DOHH2 (cell line): ENCODE measurements around the gene PCBP3.

ENCODE experiments used
- H3F3A ChIP-seq: fragments of 200-600 bp; sonication (generic), shearing (Covaris generic); 2 replicates; pipeline ENCODE4 v1.6.0; 2016; ENCODE audit warnings: antibody characterized with exemption, mild to moderate bottlenecking; ENCODE audit not compliant: control insufficient read depth, insufficient read depth
- H3K27ac ChIP-seq: fragments of 200-600 bp; sonication (generic); 2 replicates; pipeline ENCODE4 v1.5.1; 2014; ENCODE audit warnings: low read depth, mild to moderate bottlenecking, low read length, moderate library complexity
- H3K27me3 ChIP-seq: fragments of 200-600 bp; sonication (generic); 2 replicates; pipeline ENCODE4 v1.6.1; 2014; ENCODE audit warnings: mild to moderate bottlenecking, low read length, mixed read lengths; ENCODE audit not compliant: control insufficient read depth
- H3K36me3 ChIP-seq: fragments of 200-600 bp; sonication (generic); 2 replicates; pipeline ENCODE4 v1.6.1; 2014; ENCODE audit warnings: mild to moderate bottlenecking, low read length, moderate library complexity, mixed read lengths; ENCODE audit not compliant: control insufficient read depth
- H3K4me1 ChIP-seq: fragments of 200-600 bp; sonication (generic); 2 replicates; pipeline ENCODE4 v1.6.1; 2014; ENCODE audit warnings: mild to moderate bottlenecking, low read length, mixed read lengths; ENCODE audit not compliant: control insufficient read depth
- H3K4me2 ChIP-seq: fragments of 200-600 bp; sonication (generic); 2 replicates; pipeline ENCODE4 v1.6.0; 2014; ENCODE audit warnings: mild to moderate bottlenecking, low read length, moderate library complexity
- H3K4me3 ChIP-seq: fragments of 200-600 bp; sonication (generic); 2 replicates; pipeline ENCODE4 v1.5.1; 2014; ENCODE audit warnings: mild to moderate bottlenecking, low read length, mixed read lengths
- H3K79me2 ChIP-seq: fragments of 200-600 bp; sonication (generic); 2 replicates; pipeline ENCODE4 v1.6.1; 2014; ENCODE audit warnings: mild to moderate bottlenecking, low read length, mixed read lengths; ENCODE audit not compliant: control insufficient read depth
- H3K9me2 ChIP-seq: fragments of 200-600 bp; sonication (generic); replicated peaks from 2 replicates; pipeline ENCODE4 v1.6.1; 2014; ENCODE audit warnings: mild to moderate bottlenecking, low read length, mixed read lengths; ENCODE audit not compliant: control insufficient read depth
- H3K9me3 ChIP-seq: fragments of 200-600 bp; sonication (generic); 2 replicates; pipeline ENCODE4 v1.6.1; 2014; ENCODE audit warnings: antibody characterized with exemption, low read length, mixed read lengths; ENCODE audit not compliant: control insufficient read depth, insufficient read depth
- H4K20me1 ChIP-seq: fragments of 200-600 bp; sonication (generic); 2 replicates; pipeline ENCODE4 v1.6.0; 2014; ENCODE audit warnings: low read depth, mild to moderate bottlenecking, antibody characterized with exemption, low read length, moderate library complexity; ENCODE audit not compliant: control insufficient read depth, insufficient read depth
- CTCF ChIP-seq: fragments of 200-600 bp; sonication (generic); IDR thresholded peaks from one replicate; pipeline ENCODE4 v1.5.1; 2014; ENCODE audit warnings: antibody characterized with exemption, mild to moderate bottlenecking, low read depth, low read length; ENCODE audit not compliant: poor library complexity, severe bottlenecking
- EZH2phosphoT487 ChIP-seq: fragments of 200-600 bp; sonication (generic); IDR thresholded peaks from 2 replicates; pipeline ENCODE4 v1.6.1; 2017; ENCODE audit warnings: borderline replicate concordance, mild to moderate bottlenecking, antibody characterized with exemption, low read length, moderate library complexity, mixed read lengths

PCBP3 gene

DNA sequence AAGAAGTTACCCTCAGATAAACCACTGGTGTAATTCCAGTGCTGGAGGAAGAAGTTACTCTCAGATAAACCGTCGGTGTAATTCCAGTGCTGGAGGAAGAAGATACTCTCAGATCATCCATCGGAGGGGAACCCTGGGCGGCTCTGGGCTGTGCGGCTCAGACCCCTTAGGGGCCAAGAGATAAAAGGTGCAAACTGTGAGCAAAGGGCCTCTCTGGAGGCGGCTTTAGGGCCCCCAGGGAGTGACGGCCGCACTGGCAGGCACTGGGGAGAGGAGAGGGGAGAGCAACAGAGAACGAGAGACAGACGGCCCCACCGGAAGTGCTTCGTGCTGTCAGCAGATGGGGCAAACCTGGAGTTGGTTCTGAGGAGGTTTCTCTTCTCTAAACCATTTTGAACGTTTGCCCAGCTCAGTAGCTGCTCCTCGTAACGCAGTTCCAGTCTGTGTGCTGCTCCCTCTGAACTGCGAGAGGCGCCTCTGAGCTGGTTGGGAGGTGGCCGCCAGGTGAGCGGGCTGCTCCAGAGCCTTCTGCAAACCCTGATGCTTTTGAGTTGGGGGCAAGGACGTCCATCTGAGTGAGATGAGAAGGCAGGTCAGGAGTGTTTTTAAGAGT, 275.4 kb downstream of the PCBP3 start:
- Histone ChIP-seq H3K9me3 (peaks cover 20% of the 10 kb centered on the region; the same call in 1 of the 2 replicates), H3K36me3 (no peaks in the 10 kb centered on the region), H3K4me2 (no peak overlapping the region), H3K27me3 (no peaks in the 10 kb centered on the region), H4K20me1 (no peaks in the 10 kb centered on the region), H3K4me3 (no peak overlapping the region), H3F3A (no peaks in the 10 kb centered on the region), H3K27ac (no peak overlapping the region), H3K4me1 (no peaks in the 10 kb centered on the region), H3K9me2 (no peaks in the 10 kb centered on the region), H3K79me2 (no peaks in the 10 kb centered on the region)
- no peak for TF ChIP-seq EZH2phosphoT487
- no peak for TF ChIP-seq CTCF

GRCh38 chr21:45919593-45919992, 276.1 kb downstream of the PCBP3 start:
- Histone ChIP-seq H3K4me1 (no peaks in the 10 kb centered on the region), H3K27me3 (no peaks in the 10 kb centered on the region), H3K36me3 (no peaks in the 10 kb centered on the region), H3K9me2 (no peaks in the 10 kb centered on the region), H4K20me1 (no peaks in the 10 kb centered on the region), H3K27ac (no peak overlapping the region), H3K79me2 (no peaks in the 10 kb centered on the region), H3F3A (no peaks in the 10 kb centered on the region), H3K9me3 (peaks cover 23% of the 10 kb centered on the region; the same call in 1 of the 2 replicates), H3K4me3 (no peak overlapping the region), H3K4me2 (no peak overlapping the region)
- no peak for TF ChIP-seq EZH2phosphoT487
- TF ChIP-seq CTCF: no peak

GRCh38 chr21:45920824-45921600, 277.5 kb downstream of the PCBP3 start:
- H3K4me3 ChIP-seq: no peak overlapping the region
- H3K9me2 ChIP-seq: no peaks in the 10 kb centered on the region
- H3K27me3 ChIP-seq: no peaks in the 10 kb centered on the region
- H3K4me2 ChIP-seq: no peak overlapping the region
- H4K20me1 ChIP-seq: no peaks in the 10 kb centered on the region
- no peak overlapping the region for H3K27ac ChIP-seq
- H3K9me3 ChIP-seq: peaks cover 26% of the 10 kb centered on the region; the same call in 1 of the 2 replicates
- H3K79me2 ChIP-seq: no peaks in the 10 kb centered on the region
- H3K4me1 ChIP-seq: no peaks in the 10 kb centered on the region
- H3F3A ChIP-seq: no peaks in the 10 kb centered on the region
- no peaks in the 10 kb centered on the region for H3K36me3 ChIP-seq
- TF ChIP-seq CTCF (no peak), EZH2phosphoT487 (no peak)
